ENCODE data around the gene FN1.
A peak's percentile ranks its signal among the peaks of the same experiment; 100 is the strongest.

FN1 gene

DNA sequence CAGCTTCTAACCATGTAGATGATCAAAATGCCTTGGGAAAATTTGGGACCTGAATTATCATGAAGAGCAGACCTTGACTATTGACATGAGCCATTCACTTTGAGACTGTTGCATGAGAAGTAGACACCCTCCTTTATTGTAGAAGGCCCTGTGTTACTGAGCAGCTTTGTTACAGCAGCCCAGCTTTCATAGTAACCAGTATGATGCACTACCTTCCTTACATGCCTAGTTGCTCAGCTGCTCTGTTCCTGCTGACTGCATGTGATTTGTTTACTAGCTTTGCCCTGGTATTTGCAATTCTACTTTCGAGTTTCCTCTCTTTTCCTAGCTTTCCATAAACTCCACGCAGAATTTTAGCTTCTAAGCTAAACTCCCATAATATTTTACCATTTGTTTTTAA lies 11.2 kb upstream of the FN1 start:
- no peak overlapping the region for H3K27ac ChIP-seq
- no peak for DNase-seq (ENCODE audit: low read depth, low spot score)

DNA sequence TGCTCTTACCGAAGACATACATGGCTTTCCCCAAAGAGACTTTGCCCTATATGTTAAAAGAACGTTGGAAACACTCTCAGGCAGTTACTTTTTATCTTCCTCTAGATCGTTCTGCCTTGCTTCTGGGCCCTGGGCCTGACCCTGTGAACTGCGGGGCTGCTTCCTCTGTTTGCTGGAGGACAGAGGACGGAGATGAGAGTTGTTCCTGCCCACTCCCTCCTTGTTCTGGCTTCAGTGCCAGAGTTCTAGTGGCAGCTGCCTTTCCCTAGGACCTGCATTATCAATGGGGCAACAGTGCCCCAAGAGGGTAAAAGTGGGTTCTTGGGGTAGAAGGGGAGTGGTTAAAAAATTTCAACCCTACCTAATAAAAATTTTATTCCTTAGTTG lies 6.5 kb upstream of the FN1 start:
- H3K27ac ChIP-seq: no peak overlapping the region
- DNase-seq (ENCODE audit: low read depth, low spot score): no peak

DNA sequence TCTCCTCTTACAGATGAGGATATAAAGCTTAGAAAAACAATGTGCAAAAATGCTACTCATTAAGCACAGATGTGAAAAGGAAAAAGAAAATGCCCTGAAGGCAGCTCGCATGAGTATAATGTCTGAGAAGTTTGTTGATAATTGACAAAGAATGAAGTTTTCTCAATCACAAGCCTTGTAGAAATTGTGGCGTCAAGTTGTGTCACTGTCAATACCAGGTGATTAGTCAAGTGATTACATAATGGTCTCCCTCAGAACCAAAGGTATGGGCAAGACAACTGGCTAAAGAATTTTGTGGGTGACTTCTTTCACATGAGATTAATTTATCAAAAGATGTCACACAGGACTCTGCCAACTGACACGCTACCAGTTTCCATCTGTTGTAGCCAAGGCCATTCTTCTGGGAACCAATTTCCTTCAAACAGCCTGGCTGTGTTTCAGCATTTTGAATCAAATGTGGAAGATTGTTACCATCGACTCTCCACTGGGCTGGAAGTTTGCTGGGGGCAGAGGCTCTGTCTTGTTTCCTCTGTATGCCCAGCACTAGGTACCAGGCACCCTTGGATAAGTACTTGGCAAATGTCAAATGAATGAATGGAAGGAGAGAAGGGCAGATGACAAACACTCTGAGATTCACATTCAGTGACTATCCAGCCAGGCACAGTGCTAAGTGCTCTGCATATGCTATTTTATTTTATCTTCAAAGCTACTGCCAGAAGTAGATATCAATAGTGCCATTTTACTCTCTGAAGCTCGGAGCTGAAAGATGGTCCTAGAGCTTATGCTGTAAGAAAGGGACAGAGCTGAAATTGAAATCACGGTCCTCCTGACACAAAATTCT lies 5.9 kb upstream of the FN1 start:
- peak overlapping the region; percentile 11 for H3K27ac ChIP-seq
- DNase-seq (ENCODE audit: low read depth, low spot score): peak; percentile 48

DNA sequence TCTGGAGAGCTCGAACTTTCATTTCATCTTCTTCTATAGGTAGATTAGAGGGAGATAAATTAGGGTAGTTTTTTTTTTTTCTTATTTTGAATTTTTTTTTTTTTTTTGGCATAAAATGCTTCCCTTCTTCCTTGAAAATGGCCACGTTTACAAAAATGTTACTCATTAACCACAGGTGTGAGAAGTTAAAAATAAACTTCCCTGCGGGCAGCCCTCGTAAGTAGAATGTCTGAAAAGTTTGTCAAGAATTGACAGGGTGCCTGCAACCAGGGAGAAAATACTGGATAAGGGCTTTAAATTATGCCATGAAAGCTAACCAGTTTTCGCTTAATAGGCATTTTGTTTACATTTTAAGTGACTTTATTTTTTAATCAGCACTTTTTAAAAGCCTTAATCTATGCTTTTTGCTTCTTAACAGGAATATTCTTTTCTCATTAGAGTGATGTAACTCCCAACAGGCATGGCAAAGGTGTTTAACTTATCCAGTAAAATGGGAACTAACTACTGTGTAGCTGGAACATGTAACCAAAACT lies 4.2 kb upstream of the FN1 start:
- H3K27ac ChIP-seq: no peak overlapping the region
- no peak for DNase-seq (ENCODE audit: low read depth, low spot score)

DNA sequence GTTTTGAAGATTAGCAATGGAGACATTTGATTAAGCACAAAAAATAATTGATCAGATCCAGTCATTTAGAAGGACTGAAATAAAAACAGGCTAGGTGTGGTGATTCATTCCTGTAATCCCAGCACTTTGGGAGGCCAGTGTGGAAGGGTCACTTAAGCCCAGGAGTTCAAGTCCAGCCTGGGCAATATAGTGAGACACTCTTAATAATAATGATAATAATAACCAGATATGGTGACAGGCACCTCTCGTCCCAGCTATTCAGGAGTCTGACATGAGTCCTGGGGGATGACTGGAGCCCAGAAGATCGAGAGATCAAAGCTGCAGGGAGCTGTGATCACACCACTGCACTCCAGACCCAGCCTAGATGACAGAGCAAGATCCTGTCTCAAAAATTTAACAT lies 3.5 kb upstream of the FN1 start:
- no peak for DNase-seq (ENCODE audit: low read depth, low spot score)
- no peak overlapping the region for H3K27ac ChIP-seq

DNA sequence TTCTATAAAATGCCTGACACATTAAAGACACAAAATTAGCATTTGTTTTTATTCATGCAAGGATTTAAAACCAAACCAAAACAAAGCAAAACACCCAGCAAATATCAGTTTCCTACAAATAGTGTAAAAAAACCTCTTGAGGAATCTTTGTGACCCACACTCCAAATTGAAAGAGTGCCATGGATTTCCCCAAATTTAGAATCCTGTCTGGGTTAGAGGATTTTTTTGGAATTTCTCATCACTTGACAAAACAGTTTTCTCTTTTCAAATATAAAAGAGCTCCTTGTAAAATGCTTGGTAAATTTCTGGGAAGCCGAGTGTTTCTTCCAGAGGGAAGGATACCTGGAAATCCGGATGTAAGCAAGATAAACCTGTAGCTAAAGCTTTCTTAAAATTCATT lies 1.7 kb upstream of the FN1 start:
- H3K27ac ChIP-seq: no peak overlapping the region
- DNase-seq (ENCODE audit: low read depth, low spot score): no peak

DNA sequence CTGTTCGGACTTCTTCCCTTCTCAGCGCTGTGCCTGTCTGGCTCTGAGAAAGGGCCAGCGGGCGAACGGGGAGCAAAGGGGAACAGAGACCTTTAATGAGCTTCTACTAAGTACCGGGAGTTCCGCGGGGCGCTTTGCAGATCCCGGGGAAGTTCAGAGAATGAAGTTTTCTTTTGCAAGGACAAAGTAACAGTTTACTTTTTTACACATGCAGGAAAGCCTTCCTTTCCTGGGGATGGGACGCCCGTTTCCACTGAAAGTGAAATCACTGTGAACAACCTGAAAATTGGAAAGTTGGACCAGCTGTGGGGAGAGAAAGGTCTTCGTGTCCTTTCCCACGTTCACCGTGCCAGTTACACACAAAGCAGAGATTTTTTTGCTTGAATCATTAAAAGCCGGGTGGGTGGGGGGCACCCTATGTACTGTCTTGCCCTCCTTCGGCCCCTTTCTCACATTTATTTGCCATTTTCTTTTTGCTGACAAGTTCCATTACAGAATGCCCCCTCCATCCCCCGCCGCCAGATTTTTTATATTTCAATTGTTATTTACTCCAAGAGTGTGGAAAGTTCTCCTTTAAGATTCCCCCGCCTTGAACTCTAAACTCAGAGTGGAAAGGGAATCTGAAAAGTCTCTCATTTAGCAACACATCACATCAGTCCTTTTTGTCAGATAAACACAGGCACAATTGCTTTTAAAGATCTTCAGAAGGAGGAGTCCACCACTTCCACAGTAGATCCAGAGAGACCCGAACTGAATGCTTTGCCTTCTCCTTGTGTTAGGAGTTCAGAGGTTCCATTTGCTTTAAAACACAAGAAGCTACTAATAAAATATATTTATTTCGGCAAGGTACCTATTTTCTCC lies 1.1 kb upstream of the FN1 start:
- peak overlapping the region; percentile 27 for H3K27ac ChIP-seq
- no peak for DNase-seq (ENCODE audit: low read depth, low spot score)

DNA sequence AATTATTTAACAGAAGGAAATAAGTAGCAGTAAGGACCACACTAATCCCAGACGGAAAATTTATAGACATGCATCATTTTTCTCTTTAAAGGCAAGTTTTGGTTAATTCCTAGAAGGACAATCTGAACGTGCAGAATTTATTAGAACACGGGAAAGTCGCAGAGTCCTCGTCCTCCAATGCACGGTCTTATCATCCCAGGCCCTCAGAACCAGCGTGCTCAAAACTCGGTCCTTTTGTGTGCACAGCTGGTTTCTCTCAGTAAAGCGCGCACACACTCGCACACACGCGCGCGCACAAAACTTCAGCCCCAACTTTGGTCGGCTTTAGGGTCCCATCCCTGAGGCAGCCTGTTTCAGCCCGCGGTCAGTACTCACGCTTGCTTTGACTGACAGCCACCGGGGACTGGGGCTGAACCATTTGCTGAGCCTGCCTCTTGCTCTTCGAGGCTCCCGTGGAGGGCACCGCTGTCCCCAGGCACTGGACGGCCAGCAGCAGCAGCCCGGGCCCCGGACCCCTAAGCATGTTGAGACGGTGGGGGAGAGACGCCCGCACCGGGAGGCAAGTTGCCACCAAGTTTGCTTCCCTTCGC lies 493 bp downstream of the FN1 start:
- no peak overlapping the region for H3K27ac ChIP-seq
- no peak for DNase-seq (ENCODE audit: low read depth, low spot score)

DNA sequence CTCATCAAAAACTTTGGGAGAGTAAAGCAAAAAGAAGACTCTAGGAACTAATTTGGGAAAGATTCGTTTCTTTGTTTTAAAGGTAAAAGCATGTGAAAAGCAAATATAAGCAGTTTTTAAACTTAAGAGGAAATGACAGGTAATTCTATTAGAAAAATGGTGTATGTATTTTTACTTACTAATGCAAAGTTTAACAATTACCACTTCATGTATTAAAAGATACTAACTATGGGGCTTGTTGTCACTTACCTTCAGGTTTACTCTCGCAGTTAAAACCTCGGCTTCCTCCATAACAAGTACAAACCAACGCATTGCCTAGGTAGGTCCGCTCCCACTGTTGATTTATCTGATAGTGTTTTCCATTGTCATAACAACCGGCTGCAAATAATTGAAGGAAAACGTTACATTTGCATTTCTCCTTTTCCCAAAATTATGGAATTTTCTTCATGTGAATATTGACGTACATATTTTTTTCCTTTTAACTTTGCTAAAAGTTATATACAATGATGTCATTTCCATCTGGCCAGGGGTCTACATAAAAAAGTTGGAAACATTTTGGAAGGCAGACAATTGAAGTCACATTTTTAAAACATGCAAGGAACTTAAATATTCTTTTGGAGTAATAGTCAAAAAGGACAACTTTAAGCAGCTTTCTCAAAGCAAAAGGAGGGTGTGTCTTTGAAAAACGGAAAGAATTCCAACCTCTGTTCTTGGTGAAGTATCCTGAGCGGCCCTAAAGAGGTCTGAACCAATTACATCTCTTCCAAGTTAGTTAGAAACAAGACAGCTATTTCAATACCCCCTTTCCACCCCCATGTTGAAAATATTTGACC lies 1.2 kb downstream of the FN1 start:
- no peak overlapping the region for H3K27ac ChIP-seq
- DNase-seq (ENCODE audit: low read depth, low spot score): no peak

DNA sequence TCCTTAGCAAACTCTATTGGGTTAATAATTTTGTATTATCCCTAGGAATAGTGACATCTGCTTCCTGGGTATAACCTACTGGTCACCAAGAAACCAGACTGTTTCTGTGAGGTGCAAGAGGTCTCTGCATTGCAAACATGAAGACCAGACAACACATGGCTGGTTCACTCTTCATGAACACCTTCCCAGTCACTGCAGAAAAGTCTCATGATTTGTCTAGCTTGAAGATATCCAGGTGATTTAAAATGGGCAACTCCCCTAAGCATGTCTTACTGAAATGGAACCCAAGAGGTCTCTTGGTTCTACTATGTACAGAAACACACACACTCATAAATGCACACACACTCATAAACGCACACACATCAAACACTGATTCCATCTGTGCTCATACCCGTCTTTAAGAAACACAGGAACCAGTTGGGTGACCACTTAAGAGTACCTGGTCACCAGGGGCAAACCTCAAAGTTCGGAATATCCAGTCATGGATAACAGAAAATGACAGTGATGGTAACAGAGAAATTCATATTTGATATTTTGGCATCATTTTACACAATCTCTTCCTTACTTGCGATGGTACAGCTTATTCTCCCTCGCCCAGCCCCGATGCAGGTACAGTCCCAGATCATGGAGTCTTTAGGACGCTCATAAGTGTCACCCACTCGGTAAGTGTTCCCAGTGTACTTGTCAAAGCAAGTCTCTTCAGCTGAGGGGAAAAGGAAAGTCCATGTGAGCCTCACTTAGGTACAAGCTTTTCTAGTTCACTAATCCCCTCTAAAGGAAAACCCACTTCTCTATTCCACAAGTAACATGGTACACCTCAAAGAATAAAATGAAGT lies 2.9 kb downstream of the FN1 start:
- peak overlapping the region; percentile 19 for H3K27ac ChIP-seq
- no peak for DNase-seq (ENCODE audit: low read depth, low spot score)

DNA sequence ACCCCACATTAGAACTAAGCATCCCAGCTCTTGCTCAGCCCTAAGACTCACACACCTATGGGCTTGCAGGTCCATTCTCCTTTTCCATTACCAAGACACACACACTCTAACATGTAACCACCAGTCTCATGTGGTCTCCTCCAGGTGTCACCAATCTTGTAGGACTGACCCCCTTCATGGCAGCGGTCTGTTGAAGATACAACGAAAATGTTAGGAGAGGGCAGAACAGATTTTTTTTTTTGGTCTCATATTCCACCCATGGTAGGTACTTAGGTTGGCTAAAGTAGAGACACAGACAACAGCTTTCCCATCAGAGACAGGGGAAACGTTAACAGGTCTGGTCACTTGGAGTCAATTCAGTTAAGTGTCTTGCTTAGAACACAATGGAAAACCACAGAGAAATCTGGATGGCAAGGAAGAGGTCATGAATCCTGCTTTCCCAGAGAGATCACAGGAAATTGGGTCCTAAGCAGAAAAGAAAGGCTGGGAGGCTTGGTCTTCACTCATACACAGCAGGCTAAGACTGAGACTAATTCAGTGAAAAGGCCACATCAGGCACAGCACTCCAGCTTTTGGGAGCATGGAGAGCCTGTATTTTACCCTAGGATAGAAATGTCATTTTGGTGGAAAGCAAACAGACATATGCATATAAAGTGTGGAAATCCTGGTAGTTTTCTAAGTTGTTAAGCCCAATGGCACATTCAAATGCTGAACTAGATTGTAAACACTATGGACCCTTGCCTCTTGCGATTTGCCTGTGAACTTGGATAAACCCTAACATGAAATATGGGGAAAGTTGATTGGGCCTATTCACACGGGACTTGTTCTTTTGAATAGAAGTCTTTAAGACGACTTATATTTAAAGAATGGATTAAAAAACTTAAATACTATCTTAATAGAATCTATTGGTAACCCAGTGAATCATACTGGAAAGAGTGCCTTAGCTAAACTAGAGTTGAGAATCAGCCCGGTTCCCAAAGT lies 3.8 kb downstream of the FN1 start:
- DNase-seq (ENCODE audit: low read depth, low spot score): no peak
- H3K27ac ChIP-seq: no peak overlapping the region

DNA sequence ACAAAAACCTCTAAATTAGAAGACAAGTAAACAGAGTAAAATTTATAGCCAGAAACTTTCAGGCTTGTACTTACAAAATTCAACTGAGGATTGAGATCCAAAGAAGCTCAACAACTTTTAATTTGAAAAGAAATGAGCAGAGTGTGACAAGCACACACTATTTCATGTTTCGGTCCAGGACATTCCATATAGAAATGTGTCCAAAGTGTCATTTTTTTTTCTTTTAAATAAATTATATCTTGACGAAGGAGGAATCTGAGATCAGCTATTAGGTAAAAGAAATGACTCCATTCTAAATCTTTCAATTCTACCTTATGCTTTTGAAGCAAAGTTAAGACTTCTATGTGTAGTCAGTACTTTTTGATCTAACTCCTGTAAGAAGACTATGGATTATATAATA lies 4.6 kb downstream of the FN1 start:
- no peak overlapping the region for H3K27ac ChIP-seq
- DNase-seq (ENCODE audit: low read depth, low spot score): no peak

DNA sequence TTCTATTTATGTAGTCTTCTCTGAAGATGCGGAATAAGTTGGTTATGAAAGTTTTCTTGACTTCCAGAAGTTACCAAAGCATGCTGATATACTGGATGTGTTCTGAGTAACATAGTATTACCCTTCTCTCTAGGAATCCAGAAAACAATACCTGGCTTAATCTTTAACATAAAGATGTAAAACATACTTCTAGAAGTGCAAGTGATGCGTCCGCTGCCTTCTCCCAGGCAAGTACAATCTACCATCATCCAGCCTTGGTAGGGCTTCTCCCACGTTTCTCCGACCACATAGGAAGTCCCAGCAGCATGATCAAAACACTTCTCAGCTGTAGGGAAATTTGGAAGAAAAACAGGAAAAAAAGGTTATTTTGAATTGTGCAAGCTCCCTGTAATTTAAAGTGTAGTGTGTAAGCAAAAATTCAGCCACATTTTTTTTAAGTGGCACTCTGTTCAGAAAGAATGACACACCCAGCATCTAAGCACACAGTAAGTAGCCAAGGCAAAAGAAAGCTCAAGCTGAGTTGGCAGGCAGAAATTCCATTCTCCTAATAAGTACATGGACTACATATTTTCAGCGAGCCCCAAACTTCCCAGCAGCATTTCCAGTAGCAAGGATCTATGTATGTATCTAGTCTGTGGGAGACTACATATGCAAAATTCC lies 5.2 kb downstream of the FN1 start:
- no peak for DNase-seq (ENCODE audit: low read depth, low spot score)

DNA sequence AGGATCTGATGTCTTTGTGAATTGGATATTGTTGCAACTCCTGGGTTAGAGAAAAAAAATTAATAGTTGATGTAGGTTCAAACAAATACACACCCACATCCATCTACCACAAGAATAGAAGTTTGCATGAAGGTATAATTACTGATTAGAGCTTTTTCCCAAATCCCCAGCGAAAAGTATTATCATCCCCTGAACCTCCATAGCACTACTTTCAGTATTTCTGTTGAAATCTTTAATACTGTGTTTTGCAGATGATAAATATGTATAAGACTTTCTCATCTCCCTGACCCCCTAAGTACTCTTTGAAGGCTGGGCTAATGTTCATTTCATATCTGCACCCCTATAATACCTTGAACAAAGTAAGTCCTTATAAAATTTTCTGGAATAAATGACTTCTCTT lies 6.4 kb downstream of the FN1 start:
- no peak for DNase-seq (ENCODE audit: low read depth, low spot score)

More for the DNA sequence above, 5.2 kb downstream of the FN1 start:
- H3K27ac ChIP-seq: no peak overlapping the region

DNA sequence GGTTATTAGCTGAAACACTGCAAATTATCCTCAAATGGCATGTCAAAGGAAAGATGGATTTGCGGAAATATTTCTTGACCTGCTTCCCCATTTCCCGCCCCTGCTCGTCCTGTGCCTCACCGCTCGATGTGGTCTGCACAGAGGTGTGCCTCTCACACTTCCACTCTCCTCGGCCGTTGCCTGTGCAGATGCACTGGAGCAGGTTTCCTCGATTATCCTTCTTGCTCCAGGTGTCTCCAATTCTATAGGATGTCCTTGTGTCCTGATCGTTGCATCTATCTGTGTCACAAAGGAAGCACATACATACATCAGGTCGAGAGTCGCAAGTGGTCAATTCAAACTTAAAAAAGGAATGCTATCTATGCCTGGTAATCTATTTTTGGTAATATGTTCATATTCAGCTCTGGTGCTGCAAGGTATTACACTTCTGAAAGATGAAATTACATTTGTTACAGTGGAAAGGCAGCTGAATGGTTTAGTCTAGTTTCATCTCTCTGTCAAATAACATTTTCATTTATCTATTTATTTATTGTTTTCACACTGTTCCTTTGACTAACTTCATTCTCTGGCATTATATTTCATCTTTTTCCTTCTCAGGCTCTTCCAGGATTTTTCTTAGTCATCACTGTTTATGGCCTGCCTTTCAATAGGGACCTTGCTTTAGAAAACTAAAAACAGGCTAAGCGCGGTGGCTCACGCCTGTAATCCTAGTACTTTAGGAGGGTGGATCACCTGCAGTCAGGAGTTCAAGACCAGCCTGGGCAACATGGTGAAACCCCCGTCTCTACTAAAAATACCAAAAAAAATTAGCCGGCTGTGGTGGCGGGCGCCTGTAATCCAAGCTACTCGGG lies 7.6 kb downstream of the FN1 start:
- no peak overlapping the region for H3K27ac ChIP-seq
- no peak for DNase-seq (ENCODE audit: low read depth, low spot score)

More for the DNA sequence above, 6.4 kb downstream of the FN1 start:
- no peak overlapping the region for H3K27ac ChIP-seq

DNA sequence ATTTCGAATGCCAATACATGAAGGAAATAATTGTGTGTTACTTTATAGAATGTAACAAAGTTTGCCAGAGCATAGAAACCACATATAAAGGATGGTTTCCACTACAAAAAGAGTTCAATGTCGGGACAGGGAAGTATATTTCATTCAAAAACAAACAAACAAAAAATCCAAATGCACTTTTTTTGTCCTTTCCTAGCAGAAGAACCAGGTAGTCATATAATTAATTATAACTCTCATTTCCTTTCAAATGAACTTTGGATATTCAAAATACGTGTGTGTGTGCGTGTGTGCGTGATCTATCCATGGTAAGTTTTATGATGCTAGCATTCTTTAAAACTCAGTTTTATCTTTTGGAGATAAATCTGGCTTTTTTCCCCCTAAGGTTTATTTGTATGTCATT lies 8.3 kb downstream of the FN1 start:
- no peak overlapping the region for H3K27ac ChIP-seq
- DNase-seq (ENCODE audit: low read depth, low spot score): no peak
